PC-9 (cell line): ENCODE data around the gene CTBP2.

ENCODE experiments used
- EZH2 ChIP-seq: fragments of 200-600 bp; sonication (generic); IDR thresholded peaks from 2 replicates; pipeline ENCODE4 v1.8.0; 2017; ENCODE audit warnings: antibody characterized with exemption, low read depth
- TF ChIP-seq, protein P1 (sequence below): fragments of 200-600 bp; sonication (generic); conservative IDR thresholded peaks from 2 replicates; pipeline ENCODE4 v1.6.1; 2017; ENCODE audit warnings: mixed run types, antibody characterized with exemption, mild to moderate bottlenecking, moderate library complexity

GRCh38 chr10:125111118-125111727, 49.1 kb downstream of the CTBP2 start:
- TF ChIP-seq, protein P1, sequence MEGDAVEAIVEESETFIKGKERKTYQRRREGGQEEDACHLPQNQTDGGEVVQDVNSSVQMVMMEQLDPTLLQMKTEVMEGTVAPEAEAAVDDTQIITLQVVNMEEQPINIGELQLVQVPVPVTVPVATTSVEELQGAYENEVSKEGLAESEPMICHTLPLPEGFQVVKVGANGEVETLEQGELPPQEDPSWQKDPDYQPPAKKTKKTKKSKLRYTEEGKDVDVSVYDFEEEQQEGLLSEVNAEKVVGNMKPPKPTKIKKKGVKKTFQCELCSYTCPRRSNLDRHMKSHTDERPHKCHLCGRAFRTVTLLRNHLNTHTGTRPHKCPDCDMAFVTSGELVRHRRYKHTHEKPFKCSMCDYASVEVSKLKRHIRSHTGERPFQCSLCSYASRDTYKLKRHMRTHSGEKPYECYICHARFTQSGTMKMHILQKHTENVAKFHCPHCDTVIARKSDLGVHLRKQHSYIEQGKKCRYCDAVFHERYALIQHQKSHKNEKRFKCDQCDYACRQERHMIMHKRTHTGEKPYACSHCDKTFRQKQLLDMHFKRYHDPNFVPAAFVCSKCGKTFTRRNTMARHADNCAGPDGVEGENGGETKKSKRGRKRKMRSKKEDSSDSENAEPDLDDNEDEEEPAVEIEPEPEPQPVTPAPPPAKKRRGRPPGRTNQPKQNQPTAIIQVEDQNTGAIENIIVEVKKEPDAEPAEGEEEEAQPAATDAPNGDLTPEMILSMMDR = no peak
- no peak for TF ChIP-seq EZH2
